ENCODE data around the gene CPEB4.

DNA sequence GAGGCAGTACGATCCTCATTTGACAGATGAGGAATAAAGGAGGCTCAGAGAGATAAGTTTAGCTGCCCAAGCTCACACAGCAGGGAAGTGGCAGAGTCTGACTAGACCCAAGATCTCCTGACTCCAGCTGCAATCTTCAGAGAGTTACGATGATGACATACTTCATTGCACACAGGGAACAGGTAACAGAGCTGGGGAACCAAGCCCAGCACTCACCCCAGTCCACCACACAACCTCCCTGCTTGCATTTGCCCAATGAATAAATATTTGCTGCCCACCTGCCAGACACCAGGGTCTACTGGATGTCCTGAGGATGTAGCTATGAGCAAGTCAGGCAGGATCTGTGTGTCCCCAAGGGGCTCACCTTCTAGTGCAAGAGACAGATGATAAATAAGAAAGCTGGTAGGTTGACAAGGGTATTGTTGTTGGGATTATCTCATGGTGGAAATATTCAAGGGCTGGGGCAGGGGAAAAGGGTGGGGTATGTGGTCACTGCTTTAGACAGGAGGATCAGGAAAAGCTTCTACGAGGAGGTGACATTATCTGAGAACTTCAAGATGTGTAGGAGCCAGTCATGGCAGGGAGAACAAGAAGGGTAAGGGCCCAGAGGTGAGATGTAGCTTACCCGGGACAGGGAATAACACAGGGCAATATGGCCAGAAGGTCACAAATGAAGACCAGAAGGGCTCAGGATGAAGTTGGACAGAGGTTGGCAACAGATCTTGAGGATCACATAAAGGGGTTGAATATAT, 28.6 kb upstream of the CPEB4 start:
- TF ChIP-seq, protein P1, sequence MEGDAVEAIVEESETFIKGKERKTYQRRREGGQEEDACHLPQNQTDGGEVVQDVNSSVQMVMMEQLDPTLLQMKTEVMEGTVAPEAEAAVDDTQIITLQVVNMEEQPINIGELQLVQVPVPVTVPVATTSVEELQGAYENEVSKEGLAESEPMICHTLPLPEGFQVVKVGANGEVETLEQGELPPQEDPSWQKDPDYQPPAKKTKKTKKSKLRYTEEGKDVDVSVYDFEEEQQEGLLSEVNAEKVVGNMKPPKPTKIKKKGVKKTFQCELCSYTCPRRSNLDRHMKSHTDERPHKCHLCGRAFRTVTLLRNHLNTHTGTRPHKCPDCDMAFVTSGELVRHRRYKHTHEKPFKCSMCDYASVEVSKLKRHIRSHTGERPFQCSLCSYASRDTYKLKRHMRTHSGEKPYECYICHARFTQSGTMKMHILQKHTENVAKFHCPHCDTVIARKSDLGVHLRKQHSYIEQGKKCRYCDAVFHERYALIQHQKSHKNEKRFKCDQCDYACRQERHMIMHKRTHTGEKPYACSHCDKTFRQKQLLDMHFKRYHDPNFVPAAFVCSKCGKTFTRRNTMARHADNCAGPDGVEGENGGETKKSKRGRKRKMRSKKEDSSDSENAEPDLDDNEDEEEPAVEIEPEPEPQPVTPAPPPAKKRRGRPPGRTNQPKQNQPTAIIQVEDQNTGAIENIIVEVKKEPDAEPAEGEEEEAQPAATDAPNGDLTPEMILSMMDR (IDR thresholded peaks at IDR 0.05; ENCODE audit: insufficient read depth, low read length, poor library complexity, severe bottlenecking) = no peak
- TF ChIP-seq EZH2phosphoT487 (conservative IDR thresholded peaks at IDR 0.05; ENCODE audit: low read length) = no peak

Data from SU-DHL-6 (cell line).